HG02840 (cell line): ENCODE results near the gene WIPF2.

Source experiments
- ATAC-seq: cut with Tn5 transposase; IDR thresholded peaks from one replicate; pipeline ENCODE4 v1.9.1; 2021; ENCODE audit warnings: mild to moderate bottlenecking, moderate library complexity, moderate number of reproducible peaks; ENCODE audit not compliant: unreplicated experiment, low FRiP score

The WIPF2 gene

DNA sequence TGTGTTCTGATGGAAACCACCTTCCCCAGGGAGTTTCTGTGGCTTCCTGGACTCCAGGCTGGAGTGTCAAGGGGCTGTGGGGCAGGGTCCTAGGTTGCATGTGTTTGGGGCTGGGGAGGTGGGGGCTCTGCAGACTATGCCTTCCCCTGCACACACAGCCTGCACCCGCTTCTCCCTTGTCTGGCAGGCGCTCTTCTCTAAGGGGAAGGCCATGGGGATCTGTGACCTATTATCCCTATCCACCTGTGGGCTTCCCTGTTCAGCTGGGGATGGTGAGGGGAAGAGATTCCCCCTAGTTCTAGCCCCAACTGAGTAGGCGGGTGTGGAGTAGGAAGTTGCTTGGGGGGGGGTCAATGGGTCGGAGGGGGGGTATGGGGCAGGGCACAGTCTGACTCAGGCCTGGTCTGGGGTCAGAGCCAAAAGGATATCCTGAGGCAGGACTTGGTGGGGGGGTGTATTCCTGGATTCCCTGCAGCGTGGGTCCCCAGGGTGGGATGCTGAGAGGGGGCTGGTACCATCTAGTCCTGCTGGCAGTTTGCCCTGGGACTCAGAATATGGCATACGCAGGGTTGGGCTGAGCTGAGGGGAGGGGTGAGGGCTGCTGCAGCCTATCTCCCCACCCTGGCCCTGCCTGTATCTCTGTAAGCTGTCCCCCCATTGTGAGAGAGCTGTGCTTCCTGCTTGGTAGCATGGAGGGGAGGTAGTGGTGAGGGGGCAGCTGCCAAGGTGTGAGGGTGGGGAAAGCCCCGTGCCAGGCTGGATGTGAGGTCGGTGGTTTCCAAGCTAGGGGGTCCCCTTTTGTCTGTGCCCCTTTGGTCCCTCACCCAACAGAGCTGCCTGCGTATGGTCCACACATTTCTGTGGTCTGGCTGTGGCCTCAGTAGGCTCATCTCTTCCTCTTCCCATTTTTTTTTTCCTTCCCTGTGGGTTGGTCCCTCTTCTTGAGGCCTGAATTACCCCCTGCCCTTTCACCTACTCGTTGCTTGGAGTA, 104.6 kb downstream of the WIPF2 start:
- ATAC-seq, result no peak

DNA sequence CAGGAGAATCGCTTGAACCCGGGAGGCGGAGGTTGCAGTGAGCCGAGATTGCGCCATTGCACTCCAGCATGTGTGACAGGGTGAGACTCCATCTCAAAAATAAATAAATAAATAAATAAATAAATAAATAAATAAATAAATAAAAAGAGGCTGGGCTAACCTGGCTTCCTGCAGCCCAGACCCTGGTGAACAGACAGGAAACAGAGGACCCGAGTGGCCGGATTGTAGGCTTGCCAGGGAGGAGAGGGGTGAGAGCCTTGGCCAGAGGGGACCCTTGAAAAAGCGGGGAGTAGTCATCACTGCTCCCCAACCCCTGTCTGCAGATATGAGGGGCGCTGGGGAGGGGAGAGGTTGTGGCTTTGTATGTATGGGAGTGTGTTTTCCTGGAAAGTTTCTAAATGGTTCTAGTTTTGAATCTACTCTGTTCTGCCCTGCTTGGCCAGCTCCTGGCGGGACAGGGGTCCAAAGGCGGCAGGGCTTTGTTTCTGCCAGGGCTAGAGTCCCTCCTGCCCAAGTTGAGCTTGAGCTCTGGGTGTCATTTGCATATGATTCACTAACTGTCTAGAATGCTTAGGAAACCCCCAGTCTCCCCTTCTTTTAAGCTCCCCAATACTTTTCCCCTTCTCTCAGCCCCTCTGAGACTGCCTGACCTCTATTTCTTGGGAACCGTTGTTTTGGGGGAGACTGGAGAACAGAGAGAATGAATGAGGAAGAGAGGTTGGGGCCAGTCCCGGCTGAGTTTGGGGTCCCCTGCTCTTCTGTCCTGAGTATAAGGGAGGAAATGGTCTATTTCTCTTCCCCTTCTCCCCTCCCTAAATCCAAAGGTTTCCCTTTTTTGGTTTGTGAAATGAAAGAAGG, 106.3 kb downstream of the WIPF2 start:
- no peak for ATAC-seq

DNA sequence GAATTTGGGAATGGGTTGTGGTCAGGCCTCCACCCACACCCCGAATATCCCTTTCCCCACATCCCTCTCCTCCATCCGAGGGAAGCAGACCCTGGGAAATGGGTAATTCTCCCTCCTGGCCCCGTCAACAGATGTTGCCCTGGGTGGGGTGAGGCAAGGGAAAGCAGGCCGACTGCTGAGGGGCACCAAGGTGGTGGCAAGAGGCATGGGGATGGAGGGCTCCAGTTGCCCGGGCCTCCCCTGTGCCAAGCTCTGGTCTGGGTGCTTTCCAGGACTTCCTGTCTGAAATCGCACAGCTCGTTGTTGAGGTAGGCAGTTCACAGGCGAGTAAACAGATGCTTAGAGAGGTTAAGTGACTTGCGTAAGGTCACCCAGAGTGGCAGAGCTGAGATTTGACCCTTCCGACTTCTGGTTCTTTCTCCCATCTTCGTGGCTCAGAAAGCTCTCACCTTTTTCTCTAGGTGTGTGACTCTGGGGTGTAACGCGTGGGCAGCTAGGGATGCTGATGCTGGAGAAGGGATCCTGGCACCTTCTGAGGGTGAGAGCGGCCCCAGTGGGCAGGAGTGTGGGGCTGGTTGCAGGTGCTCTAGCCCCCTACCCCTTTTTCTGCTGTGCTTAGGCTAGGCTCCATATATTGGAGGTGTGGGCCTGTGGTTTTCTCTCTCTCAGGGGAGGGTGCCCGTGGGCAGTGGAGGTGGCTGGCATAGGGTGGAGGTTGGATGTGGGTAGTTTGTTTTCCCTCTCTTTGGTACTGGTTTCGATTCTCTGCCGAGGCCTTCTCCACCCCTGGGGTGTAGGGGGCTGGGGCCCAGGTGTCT, 107.1 kb downstream of the WIPF2 start:
- no peak for ATAC-seq

DNA sequence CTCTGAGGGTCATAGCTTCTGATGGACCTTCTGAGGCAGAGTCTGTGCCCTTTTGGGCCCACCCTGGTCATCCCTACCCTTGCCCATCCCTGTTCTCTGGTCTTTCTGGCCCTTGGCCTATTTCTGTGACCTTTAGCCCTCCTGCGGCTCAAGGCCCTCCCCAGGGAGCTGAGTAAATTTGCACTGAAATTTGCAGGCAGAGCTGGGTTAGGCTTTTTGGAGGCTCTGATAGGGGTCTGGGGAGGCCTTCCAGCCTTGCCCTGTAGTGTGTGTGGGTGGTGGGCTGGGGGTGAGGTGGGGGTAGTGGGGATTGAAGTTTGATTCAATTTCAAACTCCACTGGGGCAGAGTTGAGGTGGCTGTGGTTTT, 107.7 kb downstream of the WIPF2 start:
- ATAC-seq, result no peak

DNA sequence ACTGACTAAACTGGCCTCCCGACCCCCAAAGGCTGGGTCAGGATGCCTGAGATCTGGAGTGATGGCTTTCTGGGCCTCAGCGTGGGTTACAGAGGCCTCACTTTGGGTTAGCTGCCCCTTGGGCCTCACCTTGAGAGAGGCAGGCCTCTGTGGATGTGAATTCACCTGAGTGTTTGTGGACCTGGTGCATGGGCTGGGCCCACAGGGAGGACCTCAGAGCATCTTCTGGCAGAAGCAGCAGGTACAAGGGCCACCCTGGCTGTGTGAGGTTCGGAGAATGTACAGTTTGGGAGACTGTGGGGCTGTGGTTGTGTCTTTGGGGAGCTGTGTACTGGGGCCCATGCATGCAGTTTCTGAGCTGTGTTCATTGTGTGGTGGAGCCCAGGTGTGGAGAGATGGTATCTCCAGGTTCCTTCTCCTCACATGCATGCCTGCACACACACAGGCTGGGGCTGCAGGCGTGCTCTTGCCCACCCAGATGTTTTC, 108.2 kb downstream of the WIPF2 start:
- no peak for ATAC-seq

DNA sequence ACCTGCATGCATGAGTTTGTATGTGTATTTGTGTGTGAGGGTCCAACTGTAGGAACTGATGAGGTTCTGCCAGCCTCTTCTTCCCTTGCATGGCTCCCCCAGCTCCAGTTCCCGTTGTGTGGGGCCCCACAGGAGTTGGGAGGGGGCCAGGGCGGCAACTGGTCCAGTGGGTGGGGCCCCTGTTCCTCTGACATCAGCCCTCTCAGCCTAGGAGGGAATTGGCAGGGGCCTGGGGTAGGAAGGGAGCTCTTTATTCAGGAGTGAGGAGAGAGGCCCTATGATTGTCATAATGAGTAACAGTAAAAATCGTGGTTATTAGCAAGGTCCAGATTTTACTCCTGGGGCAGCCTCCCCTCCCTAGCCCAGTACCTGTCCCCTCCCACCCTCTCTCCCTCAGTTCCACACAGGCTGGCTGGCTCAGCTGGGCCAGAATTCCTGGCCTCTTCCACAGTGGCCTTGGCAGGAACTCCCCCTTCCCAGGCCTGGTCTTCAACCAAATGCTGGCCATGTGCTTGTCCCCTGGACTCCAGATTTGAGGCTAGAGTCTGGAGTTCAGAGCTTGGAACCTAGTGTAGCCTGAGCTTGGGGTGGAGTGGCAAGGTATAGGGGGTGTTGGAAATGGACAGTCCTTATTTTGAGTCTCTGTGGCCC, 108.8 kb downstream of the WIPF2 start:
- no peak for ATAC-seq

DNA sequence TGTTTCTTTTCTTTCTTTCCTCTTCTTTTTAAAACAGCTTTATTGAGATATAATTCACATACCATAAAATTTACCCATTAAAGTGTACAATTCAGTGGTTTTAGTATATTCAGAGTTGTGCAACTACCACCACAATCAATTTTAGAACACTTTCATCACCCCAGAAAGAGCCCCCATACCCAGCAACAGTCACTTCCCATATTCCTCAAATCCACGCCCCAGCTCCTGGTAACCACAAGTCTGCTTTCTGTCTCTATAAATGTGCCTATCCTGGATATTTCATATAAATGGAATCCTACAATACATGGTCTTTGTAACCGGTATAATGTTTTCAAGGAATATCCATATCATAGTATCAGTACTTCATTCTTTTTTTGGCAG, 109.3 kb downstream of the WIPF2 start:
- no peak for ATAC-seq

DNA sequence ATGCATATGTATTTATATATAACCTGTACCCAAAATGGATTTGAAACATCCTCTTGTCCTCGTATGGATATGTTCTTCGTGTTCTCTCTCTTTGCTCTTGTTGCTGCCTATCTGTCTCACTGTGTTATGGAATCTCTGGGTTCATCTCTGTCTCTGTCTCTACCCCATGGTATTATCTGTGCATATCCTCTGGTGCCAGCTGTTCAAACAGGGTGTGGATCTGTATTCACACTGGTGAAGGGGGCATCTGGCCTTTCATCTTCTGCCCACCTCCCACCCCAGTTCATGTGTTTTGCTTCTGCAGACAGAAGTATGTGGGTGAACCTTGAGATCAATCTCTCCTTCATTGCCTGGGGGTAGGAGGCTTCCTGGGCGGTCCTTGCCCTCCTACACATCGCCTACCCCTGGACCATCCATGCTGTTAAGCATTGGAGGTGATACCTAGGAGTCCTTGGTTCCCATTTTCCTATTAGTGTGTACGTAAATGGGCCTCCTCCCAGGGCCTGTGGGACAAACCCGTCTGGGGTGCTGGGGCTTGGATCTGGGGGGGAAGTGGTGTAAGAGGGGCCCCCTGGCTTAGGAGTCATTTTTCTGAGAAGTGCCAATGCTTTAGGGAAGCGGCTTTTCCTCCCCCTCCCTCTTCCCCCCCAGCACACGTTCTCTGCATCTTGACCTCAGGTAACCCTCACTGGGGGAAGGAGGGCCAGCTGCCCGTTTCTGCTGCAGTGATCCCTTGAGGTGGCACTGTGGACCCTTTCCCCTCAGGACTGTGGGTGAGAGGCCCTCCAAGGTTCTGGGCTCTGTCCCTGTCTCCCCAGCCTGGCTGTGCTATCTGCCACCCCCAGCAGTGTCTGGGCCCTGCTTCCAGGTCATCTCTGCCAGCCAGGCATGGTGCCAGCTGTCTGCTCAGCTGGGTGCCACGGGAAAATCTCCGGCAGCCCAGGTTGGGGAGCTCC, 111.0 kb downstream of the WIPF2 start:
- no peak for ATAC-seq

DNA sequence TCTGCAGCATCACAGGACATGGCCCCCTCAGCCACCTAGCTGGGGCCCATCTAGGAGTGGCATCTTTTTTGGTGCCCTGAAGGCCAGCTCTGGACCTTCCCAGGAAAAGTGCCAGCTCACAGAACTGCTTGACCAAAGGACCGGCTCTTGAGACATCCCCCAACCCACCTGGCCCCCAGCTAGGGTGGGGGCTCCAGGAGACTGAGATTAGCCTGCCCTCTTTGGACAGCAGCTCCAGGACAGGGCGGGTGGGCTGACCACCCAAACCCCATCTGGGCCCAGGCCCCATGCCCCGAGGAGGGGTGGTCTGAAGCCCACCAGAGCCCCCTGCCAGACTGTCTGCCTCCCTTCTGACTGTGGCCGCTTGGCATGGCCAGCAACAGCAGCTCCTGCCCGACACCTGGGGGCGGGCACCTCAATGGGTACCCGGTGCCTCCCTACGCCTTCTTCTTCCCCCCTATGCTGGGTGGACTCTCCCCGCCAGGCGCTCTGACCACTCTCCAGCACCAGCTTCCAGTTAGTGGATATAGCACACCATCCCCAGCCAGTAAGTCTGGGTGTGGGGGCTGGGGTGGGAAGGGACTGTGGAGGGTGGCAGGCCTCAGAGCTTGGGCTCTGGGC, 111.9 kb downstream of the WIPF2 start:
- no peak for ATAC-seq

DNA sequence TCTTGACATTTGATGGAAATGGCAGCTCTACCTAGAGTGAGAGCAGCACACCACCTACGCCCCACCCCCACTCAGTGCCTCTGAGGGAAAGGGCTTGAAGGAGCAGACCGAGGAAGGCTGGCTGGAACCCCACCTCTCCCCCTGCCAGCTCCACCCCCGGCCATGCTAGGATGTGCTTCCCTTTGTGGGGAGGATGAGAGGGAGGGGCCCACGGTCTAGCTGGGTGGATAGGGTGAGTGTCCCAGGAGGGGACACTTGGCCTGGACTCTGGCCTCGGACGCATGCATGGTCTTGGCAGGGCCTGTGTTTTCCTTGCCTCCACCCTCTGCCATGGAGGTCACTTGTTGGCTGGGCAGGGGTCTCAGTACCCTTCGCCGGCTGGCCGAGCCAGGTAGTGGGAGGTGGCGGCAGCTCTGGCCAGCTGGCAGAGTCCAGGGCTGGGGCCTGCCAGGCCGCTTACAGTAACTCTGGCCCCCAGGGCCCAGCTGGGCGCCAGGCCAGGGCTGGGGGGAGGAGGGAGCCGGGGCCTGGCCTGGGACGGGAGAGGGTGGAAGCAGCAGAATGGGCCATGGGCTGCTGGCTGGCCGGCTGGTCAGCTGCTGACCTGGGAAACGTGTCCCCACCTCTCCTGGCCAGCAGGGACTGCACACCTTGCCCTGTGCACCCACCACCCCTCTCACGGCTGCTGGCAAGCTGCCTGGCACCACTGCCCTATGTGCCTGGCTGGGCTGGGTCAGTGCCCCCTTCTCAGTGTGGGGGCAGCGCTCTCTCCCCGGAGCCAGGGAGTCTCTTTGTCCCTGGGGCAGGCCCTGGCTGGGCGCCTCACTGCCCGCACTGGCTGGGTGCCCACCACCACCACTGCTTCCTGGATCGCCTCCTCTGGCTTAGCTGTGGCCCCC, 112.9 kb downstream of the WIPF2 start:
- ATAC-seq, result no peak
